A673 (cell line): Measurements from ENCODE around the gene RAB11FIP3.

ENCODE experiments used
- EZH2 ChIP-seq: fragments of 200-600 bp; sonication (generic); IDR thresholded peaks from 2 replicates; pipeline ENCODE4 v1.6.1; 2017; ENCODE audit warnings: borderline replicate concordance, low read depth, mild to moderate bottlenecking, mixed read lengths, antibody characterized with exemption, low read length; ENCODE audit not compliant: poor library complexity, severe bottlenecking
- TF ChIP-seq, protein P1 (sequence below): fragments of 300-800, 200-600 bp; sonication (generic); conservative IDR thresholded peaks from 2 replicates; pipeline ENCODE4 v1.5.1; 2017; ENCODE audit warnings: low read depth, mild to moderate bottlenecking, antibody characterized with exemption, low read length, moderate library complexity, mixed read lengths

DNA sequence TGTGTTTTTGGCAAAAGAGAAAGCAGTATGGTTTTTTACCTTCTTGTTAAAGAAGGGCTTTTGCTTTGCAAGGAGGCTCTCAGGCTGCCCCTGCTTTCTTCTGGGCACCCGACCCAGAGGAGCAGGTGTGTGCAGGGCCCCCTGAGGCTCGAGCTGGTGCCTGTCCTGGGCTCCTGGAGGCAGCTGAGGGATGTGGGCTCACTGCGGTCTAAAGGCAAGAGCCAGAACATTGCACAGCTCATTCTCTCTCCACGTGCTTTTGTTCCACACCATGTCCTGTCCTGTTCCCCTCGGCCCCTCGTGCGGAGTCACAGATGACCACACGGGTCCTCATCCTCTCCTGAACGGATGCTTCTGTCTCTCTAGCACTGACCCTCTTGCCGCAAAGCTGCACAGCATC lies 65.3 kb downstream of the RAB11FIP3 start:
- TF ChIP-seq, protein P1, sequence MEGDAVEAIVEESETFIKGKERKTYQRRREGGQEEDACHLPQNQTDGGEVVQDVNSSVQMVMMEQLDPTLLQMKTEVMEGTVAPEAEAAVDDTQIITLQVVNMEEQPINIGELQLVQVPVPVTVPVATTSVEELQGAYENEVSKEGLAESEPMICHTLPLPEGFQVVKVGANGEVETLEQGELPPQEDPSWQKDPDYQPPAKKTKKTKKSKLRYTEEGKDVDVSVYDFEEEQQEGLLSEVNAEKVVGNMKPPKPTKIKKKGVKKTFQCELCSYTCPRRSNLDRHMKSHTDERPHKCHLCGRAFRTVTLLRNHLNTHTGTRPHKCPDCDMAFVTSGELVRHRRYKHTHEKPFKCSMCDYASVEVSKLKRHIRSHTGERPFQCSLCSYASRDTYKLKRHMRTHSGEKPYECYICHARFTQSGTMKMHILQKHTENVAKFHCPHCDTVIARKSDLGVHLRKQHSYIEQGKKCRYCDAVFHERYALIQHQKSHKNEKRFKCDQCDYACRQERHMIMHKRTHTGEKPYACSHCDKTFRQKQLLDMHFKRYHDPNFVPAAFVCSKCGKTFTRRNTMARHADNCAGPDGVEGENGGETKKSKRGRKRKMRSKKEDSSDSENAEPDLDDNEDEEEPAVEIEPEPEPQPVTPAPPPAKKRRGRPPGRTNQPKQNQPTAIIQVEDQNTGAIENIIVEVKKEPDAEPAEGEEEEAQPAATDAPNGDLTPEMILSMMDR = no peak
- no peak for TF ChIP-seq EZH2
